GM12875 (cell line): ENCODE data around the gene PATZ1.

Experiments used
- H3K4me3 ChIP-seq: one replicate; pipeline ENCODE4 v1.5.1; 2011; ENCODE audit warnings: low read depth, low read length, control low read depth
- CTCF ChIP-seq: IDR thresholded peaks from 2 replicates; pipeline ENCODE4 v1.5.1; 2011; ENCODE audit warnings: low read depth, mild to moderate bottlenecking, control low read depth, inconsistent platforms, low read length, moderate library complexity, borderline replicate concordance; ENCODE audit not compliant: insufficient read depth

The PATZ1 gene

GRCh38 chr22:31278626-31279326 is 67.4 kb downstream of the PATZ1 start:
- no peak for TF ChIP-seq CTCF
- no peak overlapping the region for H3K4me3 ChIP-seq

GRCh38 chr22:31278151-31278621 is 68.0 kb downstream of the PATZ1 start:
- H3K4me3 ChIP-seq: no peak overlapping the region
- TF ChIP-seq CTCF: no peak

GRCh38 chr22:31277741-31278140 is 68.4 kb downstream of the PATZ1 start:
- no peak for TF ChIP-seq CTCF
- no peak overlapping the region for H3K4me3 ChIP-seq

GRCh38 chr22:31276426-31277167 is 69.5 kb downstream of the PATZ1 start:
- no peak overlapping the region for H3K4me3 ChIP-seq
- TF ChIP-seq CTCF: no peak
